Measurements from ENCODE around the gene SPAG4.

Gene SPAG4

GRCh38 chr20:35657271-35657670 lies 41.6 kb downstream of the SPAG4 start:
- no peaks in the 10 kb centered on the region for H3K9me3 ChIP-seq (ENCODE audit: control insufficient read depth, insufficient read depth, low read length)
- peaks cover 50% of the 10 kb centered on the region for H4K20me1 ChIP-seq (ENCODE audit: control insufficient read depth, insufficient read depth, low read depth, low read length)
- H3K27me3 ChIP-seq (ENCODE audit: control insufficient read depth, low read length) = no peaks in the 10 kb centered on the region
- H3K27ac ChIP-seq (ENCODE audit: low read depth, low read length) = no peak overlapping the region
- peaks cover 2% of the 10 kb centered on the region; the same call in 1 of the 2 replicates for H3F3A ChIP-seq (ENCODE audit: control insufficient read depth, insufficient read depth)
- H3K79me2 ChIP-seq (ENCODE audit: control insufficient read depth, low read length) = peaks cover 100% of the 10 kb centered on the region
- peaks cover 88% of the 10 kb centered on the region for H3K36me3 ChIP-seq (ENCODE audit: control insufficient read depth, low read length)
- no peak for TF ChIP-seq CTCF (IDR thresholded peaks at IDR 0.05; ENCODE audit: low read depth, low read length, poor library complexity, severe bottlenecking)
- TF ChIP-seq EZH2phosphoT487 (IDR thresholded peaks at IDR 0.05; ENCODE audit: borderline replicate concordance, low read length) = no peak
- H3K9me2 ChIP-seq (replicated peaks; ENCODE audit: control insufficient read depth, low read length) = no peaks in the 10 kb centered on the region
- no peak overlapping the region for H3K4me3 ChIP-seq (ENCODE audit: low read length)
- peaks cover 46% of the 10 kb centered on the region for H3K4me1 ChIP-seq (ENCODE audit: control insufficient read depth, low read length)
- 0 out of 2 replicates have a peak overlapping the region, but pooled peaks have one; percentile 10 for H3K4me2 ChIP-seq (ENCODE audit: low read length)

DNA sequence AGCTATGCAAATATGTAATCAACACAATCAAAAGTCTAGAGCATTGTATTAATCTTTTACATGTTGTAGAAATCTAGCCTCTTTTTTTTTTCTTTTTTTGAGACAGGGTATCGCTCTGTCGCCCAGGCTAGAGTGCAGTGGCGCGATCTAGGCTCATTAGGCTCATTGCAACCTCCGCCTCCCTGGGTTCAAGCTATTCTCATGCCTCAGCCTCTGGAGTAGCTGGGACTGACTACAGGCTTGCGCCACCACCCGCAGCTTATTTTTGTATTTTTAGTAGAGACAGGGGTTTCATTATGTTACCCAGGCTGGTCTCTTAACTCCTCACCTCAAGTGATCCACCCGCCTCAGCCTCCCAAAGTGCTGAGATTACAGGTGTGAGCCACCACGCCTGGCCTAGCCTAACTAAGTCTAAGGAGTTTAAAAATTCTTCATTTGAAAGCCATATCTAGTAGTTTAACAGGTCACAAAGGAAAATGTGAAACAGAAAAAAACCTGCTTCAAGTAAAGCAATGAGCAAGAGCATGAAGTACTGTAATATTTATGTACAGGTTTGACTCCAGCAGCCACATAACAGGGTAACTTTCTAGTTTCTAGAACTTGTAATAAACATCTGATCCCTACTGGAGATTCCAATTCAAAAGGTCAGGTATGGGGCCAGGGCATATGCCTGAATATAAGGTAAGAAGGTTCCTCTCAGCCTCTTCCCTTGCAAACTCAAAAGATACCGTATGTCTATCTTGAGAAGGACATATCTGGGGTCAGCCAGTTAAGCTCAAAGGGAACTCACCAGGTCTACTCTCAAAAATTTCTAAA lies 44.7 kb downstream of the SPAG4 start:
- H3K4me2 ChIP-seq (ENCODE audit: low read length) = peak overlapping the region; percentile 99
- no peak overlapping the region for H3K27ac ChIP-seq (ENCODE audit: low read depth, low read length)
- no peaks in the 10 kb centered on the region for H3K9me3 ChIP-seq (ENCODE audit: control insufficient read depth, insufficient read depth, low read length)
- H3K4me1 ChIP-seq (ENCODE audit: control insufficient read depth, low read length) = peaks cover 65% of the 10 kb centered on the region
- H3K79me2 ChIP-seq (ENCODE audit: control insufficient read depth, low read length) = peaks cover 99% of the 10 kb centered on the region
- no peaks in the 10 kb centered on the region for H3K27me3 ChIP-seq (ENCODE audit: control insufficient read depth, low read length)
- peaks cover 51% of the 10 kb centered on the region for H4K20me1 ChIP-seq (ENCODE audit: control insufficient read depth, insufficient read depth, low read depth, low read length)
- H3K9me2 ChIP-seq (replicated peaks; ENCODE audit: control insufficient read depth, low read length) = no peaks in the 10 kb centered on the region
- no peak for TF ChIP-seq EZH2phosphoT487 (IDR thresholded peaks at IDR 0.05; ENCODE audit: borderline replicate concordance, low read length)
- TF ChIP-seq CTCF (IDR thresholded peaks at IDR 0.05; ENCODE audit: low read depth, low read length, poor library complexity, severe bottlenecking) = no peak
- H3K36me3 ChIP-seq (ENCODE audit: control insufficient read depth, low read length) = peaks cover 80% of the 10 kb centered on the region
- H3K4me3 ChIP-seq (ENCODE audit: low read length) = 0 out of 2 replicates have a peak overlapping the region, but pooled peaks have one; percentile 9
- H3F3A ChIP-seq (ENCODE audit: control insufficient read depth, insufficient read depth) = no peaks in the 10 kb centered on the region

DNA sequence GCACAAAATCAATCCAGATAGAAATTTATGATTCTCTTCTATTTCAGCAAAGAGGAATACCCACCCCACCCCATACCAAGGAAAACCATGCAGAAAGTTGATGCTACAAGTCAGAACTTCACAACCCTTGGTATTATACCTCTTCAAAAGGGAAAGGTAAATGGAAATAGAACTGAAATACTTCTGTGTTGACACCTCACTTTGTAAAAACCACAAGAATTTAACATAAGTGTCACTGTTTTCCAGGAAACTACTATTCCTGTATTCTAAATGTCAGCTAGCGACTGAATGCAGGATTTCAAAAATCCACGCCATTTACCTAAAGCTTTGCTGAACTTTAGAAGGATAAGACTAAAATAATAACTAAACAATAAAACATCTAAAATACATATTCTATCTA lies 45.4 kb downstream of the SPAG4 start:
- Histone ChIP-seq H3K9me3 (ENCODE audit: control insufficient read depth, insufficient read depth, low read length) (no peaks in the 10 kb centered on the region), H3K4me1 (ENCODE audit: control insufficient read depth, low read length) (peaks cover 65% of the 10 kb centered on the region), H3K79me2 (ENCODE audit: control insufficient read depth, low read length) (peaks cover 91% of the 10 kb centered on the region), H3K9me2 (replicated peaks; ENCODE audit: control insufficient read depth, low read length) (no peaks in the 10 kb centered on the region), H3F3A (ENCODE audit: control insufficient read depth, insufficient read depth) (no peaks in the 10 kb centered on the region), H3K4me3 (ENCODE audit: low read length) (peak overlapping the region; percentile 78; the same call in 1 of the 2 replicates), H3K27ac (ENCODE audit: low read depth, low read length) (no peak overlapping the region), H3K36me3 (ENCODE audit: control insufficient read depth, low read length) (peaks cover 73% of the 10 kb centered on the region), H3K27me3 (ENCODE audit: control insufficient read depth, low read length) (no peaks in the 10 kb centered on the region), H3K4me2 (ENCODE audit: low read length) (peak overlapping the region; percentile 99), H4K20me1 (ENCODE audit: control insufficient read depth, insufficient read depth, low read depth, low read length) (peaks cover 49% of the 10 kb centered on the region)
- TF ChIP-seq CTCF (IDR thresholded peaks at IDR 0.05; ENCODE audit: low read depth, low read length, poor library complexity, severe bottlenecking) (no peak), EZH2phosphoT487 (IDR thresholded peaks at IDR 0.05; ENCODE audit: borderline replicate concordance, low read length) (no peak)
